H1 (cell line): ENCODE results near the gene EPB42. TPM values are rescaled to one million over a fixed set of nuclear protein-coding genes. Genes with fewer than 3 reads are reported as not detected.

ENCODE experiments used
- ASH2L ChIP-seq: fragments of 200-600, 300-600 bp; sonication (generic); IDR thresholded peaks from one replicate; pipeline ENCODE4 v1.7.1; 2017; ENCODE audit warnings: low read length
- BCL11A ChIP-seq, 2 experiments: IDR thresholded peaks; one replicate each; pipeline ENCODE4 v1.6.1; 2011; ENCODE audit warnings: low read depth in 2 of 2, low read length in 2 of 2, mild to moderate bottlenecking in 2 of 2
- BRCA1 ChIP-seq: IDR thresholded peaks from 2 replicates; pipeline ENCODE4 v1.6.1; 2012; ENCODE audit warnings: low read depth, low read length, improper control_type of control experiment
- CEBPB ChIP-seq: IDR thresholded peaks from 2 replicates; pipeline ENCODE4 v1.6.1; 2012; ENCODE audit warnings: low read depth, low read length
- CHD2 ChIP-seq: IDR thresholded peaks from 2 replicates; pipeline ENCODE4 v1.6.1; 2012; ENCODE audit warnings: low read length, improper control_type of control experiment
- EGR1 ChIP-seq: IDR thresholded peaks from 2 replicates; pipeline ENCODE4 v1.6.1; 2011; ENCODE audit warnings: low read depth, low read length, borderline replicate concordance
- HDAC2 ChIP-seq, 2 experiments: fragments of 300-600 bp in 1 of 2; sonication (generic) in 1 of 2; IDR thresholded peaks; 2 replicates each; pipeline ENCODE4 v1.6.1; 2011 to 2012; ENCODE audit warnings: low read depth in 2 of 2, low read length in 2 of 2, mild to moderate bottlenecking in 2 of 2, moderate library complexity in 2 of 2, borderline replicate concordance in 1 of 2, inconsistent platforms in 1 of 2
- KDM4A ChIP-seq: IDR thresholded peaks from one replicate; pipeline ENCODE4 v1.7.1; 2012; ENCODE audit warnings: low read depth, mild to moderate bottlenecking, moderate library complexity, low read length, inconsistent platforms; ENCODE audit not compliant: severe bottlenecking
- NRF1 ChIP-seq: IDR thresholded peaks from 2 replicates; pipeline ENCODE4 v1.6.1; 2011; ENCODE audit warnings: mild to moderate bottlenecking, low read depth, low read length, improper control_type of control experiment
- PHF8 ChIP-seq: fragments of 200-600 bp; sonication (generic); conservative IDR thresholded peaks from 2 replicates; pipeline ENCODE4 v1.7.1; 2012; ENCODE audit warnings: low read depth, mild to moderate bottlenecking, inconsistent platforms, low read length, moderate library complexity
- RAD21 ChIP-seq, 2 experiments: IDR thresholded peaks in 1 of 2; conservative IDR thresholded peaks in 1 of 2; 2 replicates each; pipeline ENCODE4 v1.6.1; 2011; ENCODE audit warnings: low read depth in 2 of 2, low read length in 2 of 2, improper control_type of control experiment in 1 of 2, inconsistent platforms in 1 of 2, mild to moderate bottlenecking in 1 of 2, moderate library complexity in 1 of 2
- SIN3A ChIP-seq, 2 experiments: IDR thresholded peaks in 1 of 2; conservative IDR thresholded peaks in 1 of 2; 2 replicates each; pipeline ENCODE4 v1.6.1; 2011 to 2012; ENCODE audit warnings: low read length in 2 of 2, improper control_type of control experiment in 1 of 2, low read depth in 1 of 2, mild to moderate bottlenecking in 1 of 2
- SIRT6 ChIP-seq: IDR thresholded peaks from one replicate; pipeline ENCODE4 v1.7.1; 2012; ENCODE audit warnings: low read length, inconsistent platforms
- SIX5 ChIP-seq: IDR thresholded peaks from 2 replicates; pipeline ENCODE4 v1.6.1; 2011; ENCODE audit warnings: mild to moderate bottlenecking, low read depth, low read length
- TBP ChIP-seq: IDR thresholded peaks from 2 replicates; pipeline ENCODE4 v1.6.1; 2011; ENCODE audit warnings: low read depth, low read length, improper control_type of control experiment
- TCF12 ChIP-seq: IDR thresholded peaks from 2 replicates; pipeline ENCODE4 v1.6.1; 2011; ENCODE audit warnings: low read depth, mild to moderate bottlenecking, low read length
- TEAD4 ChIP-seq: IDR thresholded peaks from 2 replicates; pipeline ENCODE4 v1.6.1; 2012; ENCODE audit warnings: low read depth, low read length, inconsistent platforms, mixed read lengths
- polyA plus RNA-seq, 7 experiments: library from polyadenylated mRNA; depleted of rRNA in 3 of 7; stranded (reverse) in 5 of 7; unstranded in 2 of 7; fragments of >200 nt in 5 of 7; fragments of 200-250 nt in 2 of 7; gene quantifications; 1 replicate in 5 of 7; 2 replicates in 1 of 7; 4 replicates in 1 of 7; pipeline versions ENCODE4 v1.2.1 to v1.2.3, GENCODE V29; 2011 to 2013; ENCODE audit warnings: missing spikeins in 2 of 7, mixed read lengths in 2 of 7
- total RNA-seq: library from RNA; stranded (reverse); fragmentation: NEBNext Ultra II Directional; extraction: Animal tissue kit (Norgen Biotek cat#: 25700); gene quantifications from 2 replicates; pipeline ENCODE4 v1.2.1, GENCODE V29; 2021

The EPB42 gene
- total and polyA plus RNA-seq, 2 of the 8 experiments (the other 6 are each of a cell fraction or from before 2014, with no cell fraction given): not detected

DNA sequence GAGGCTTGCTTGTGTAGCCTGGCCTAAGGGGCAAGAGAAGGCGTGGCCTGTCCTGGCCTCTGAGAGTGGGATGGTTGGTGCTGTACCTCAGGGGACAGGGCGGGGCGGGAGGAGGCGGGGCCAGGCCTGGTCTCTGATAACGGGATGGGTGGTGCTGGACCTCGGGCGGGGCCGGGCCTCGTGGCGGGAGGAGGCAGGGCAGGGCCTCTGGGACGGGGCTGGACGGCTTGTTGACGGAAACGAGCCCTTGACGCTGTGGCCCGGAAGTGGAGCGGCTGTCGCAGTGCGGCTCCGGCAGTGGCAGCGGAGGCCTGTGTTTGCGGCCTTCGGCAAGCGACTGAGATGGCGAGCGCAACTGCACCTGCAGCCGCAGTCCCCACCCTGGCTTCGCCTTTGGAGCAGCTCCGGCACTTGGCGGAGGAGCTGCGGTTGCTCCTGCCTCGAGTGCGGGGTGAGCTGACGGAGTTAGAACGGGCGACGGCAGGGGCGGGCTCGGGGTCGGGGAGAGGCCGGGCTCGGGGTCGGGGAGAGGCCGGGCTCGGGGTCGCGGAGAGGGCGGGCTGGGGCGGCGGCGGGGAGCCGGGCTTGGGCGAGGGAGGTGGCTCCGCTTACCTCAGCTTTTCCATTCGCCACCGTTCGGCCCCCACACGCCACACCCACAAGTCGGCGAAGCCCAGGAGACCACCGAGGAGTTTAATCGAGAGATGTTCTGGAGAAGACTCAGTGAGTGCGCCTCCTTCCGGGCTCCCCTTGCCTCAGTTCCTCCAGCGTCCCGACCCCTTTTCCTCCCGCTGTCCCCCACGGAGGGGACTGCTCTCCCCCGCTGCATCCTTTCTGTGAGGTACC, 35.4 kb downstream of the EPB42 start, which contains the start of gene CCNDBP1 (continued):
- TF ChIP-seq TCF12: no peak
- TF ChIP-seq PHF8: peak; percentile 80
- TF ChIP-seq CEBPB: no peak
- TF ChIP-seq EGR1: 0 out of 2 replicates have a peak, but pooled peaks have one; percentile 42
- peak; percentile 74 to 87; a peak in 3 of 4 replicates for TF ChIP-seq SIN3A (conservative IDR thresholded peaks at IDR 0.05 in 1 of 2, IDR thresholded peaks at IDR 0.05 in 1 of 2; ENCODE audit: low read depth in 1 of 2, low read length in 2 of 2)
- no peak for TF ChIP-seq SIRT6
- no peak for TF ChIP-seq TEAD4
- TF ChIP-seq ASH2L: peak; percentile 68
- peak; percentile 15 to 16; a peak in 1 of 4 replicates for TF ChIP-seq RAD21 (IDR thresholded peaks at IDR 0.05 in 1 of 2, conservative IDR thresholded peaks at IDR 0.05 in 1 of 2; ENCODE audit: low read depth in 2 of 2, low read length in 2 of 2)
- no peak for TF ChIP-seq HDAC2 (IDR thresholded peaks at IDR 0.05; ENCODE audit: borderline replicate concordance in 1 of 2, low read depth in 2 of 2, low read length in 2 of 2)
- TF ChIP-seq NRF1: no peak
- TF ChIP-seq CHD2: no peak
- no peak for TF ChIP-seq BCL11A (IDR thresholded peaks at IDR 0.05; ENCODE audit: low read depth in 2 of 2, low read length in 2 of 2)
- no peak for TF ChIP-seq SIX5
- no peak for TF ChIP-seq BRCA1
- peak; percentile 72; the same call in 1 of the 2 replicates for TF ChIP-seq TBP
- peak; percentile 86 for TF ChIP-seq KDM4A
